MV-4-11 (cell line): ENCODE results near the gene TOM1L2.
A peak's percentile ranks its signal among the peaks of the same experiment; 100 is the strongest.

ENCODE experiments used
- DNase-seq: peaks from one replicate; lab custom pipeline; 2025; lab: John Stamatoyannopoulos, UW

Gene TOM1L2

GRCh38 chr17:17848311-17849082 is 123.7 kb downstream of the TOM1L2 start:
- no peak for DNase-seq

- no peak for DNase-seq
Measured at GRCh38 chr17:17847726-17848125, 124.5 kb downstream of the TOM1L2 start.

GRCh38 chr17:17847118-17847689 is 125.0 kb downstream of the TOM1L2 start:
- no peak for DNase-seq

GRCh38 chr17:17846645-17847044 is 125.6 kb downstream of the TOM1L2 start:
- DNase-seq: no peak

GRCh38 chr17:17846003-17846402 is 126.2 kb downstream of the TOM1L2 start:
- no peak for DNase-seq

- no peak for DNase-seq
Measured at GRCh38 chr17:17845046-17845775, 127.0 kb downstream of the TOM1L2 start.

- no peak for DNase-seq
Measured at GRCh38 chr17:17844500-17844899, 127.7 kb downstream of the TOM1L2 start.

GRCh38 chr17:17844079-17844478 is 128.1 kb downstream of the TOM1L2 start:
- DNase-seq: no peak

GRCh38 chr17:17843096-17843495 is 129.1 kb downstream of the TOM1L2 start:
- DNase-seq: no peak

GRCh38 chr17:17842111-17842876 is 129.9 kb downstream of the TOM1L2 start:
- DNase-seq: no peak

- no peak for DNase-seq
Measured at GRCh38 chr17:17841601-17842025, 130.6 kb downstream of the TOM1L2 start.

GRCh38 chr17:17840751-17841591 is 131.2 kb downstream of the TOM1L2 start:
- DNase-seq: peak; percentile 26

- DNase-seq: peak; percentile 72
Measured at GRCh38 chr17:17839791-17840707, 132.2 kb downstream of the TOM1L2 start.

- DNase-seq: peak; percentile 60
Measured at GRCh38 chr17:17837966-17838962, 133.9 kb downstream of the TOM1L2 start.

- peak; percentile 65 for DNase-seq
Measured at GRCh38 chr17:17837380-17837821, 134.8 kb downstream of the TOM1L2 start.

- peak; percentile 65 for DNase-seq
Measured at GRCh38 chr17:17836818-17837379, 135.3 kb downstream of the TOM1L2 start, which contains the start of gene SREBF1. TSS of gene SREBF1 (minus strand) at chr17:17836986. CDS start at chr17:17836817, 169 bp downstream.

GRCh38 chr17:17836250-17836817 is 135.9 kb downstream of the TOM1L2 start:
- peak; percentile 93 for DNase-seq
